NCI-H187 (cell line): ENCODE measurements around the gene DHX15.

ENCODE experiments used
- DNase-seq, 2 experiments: peaks; one replicate each; lab custom pipeline; 2025; lab: John Stamatoyannopoulos, UW

Gene DHX15

DNA sequence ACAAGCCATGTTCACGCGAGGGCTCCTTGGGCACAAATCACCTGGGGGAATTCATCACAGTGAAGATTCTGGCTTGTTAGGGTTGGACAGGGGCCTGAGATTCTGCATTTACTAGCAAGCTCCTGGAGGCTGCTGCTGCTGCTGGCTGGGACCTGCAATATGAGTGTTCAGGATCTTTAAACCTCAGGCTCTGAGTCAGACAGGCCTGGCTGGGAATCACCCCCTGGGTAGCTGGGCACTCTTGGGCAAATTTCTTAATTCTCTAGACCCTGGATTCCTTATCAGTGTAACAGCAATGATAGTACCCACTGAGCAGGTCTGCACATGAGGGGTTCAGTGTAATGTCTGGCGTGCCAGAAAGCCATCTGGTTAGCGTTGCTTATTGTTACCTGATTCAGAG lies 101.5 kb downstream of the DHX15 start:
- DNase-seq: no peak

DNA sequence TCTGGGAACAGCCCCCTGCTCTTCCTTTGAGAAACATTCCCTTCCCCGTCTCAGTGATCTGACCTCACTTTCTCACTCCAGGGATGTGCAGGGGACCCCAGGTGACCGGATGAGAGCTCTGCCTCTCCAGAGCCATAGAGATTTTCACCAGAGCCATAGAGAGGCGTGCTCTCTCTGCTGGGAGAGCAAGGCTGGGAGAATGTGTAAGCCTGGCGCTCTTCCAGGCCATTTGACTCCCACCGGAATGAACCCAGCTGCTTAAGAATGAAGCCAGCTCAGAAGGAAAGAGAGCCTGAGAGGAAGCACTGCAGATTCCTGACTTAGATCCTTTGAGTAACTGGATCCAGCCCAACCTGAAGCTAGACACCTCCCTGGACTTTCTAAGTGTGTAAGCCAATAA lies 106.4 kb downstream of the DHX15 start:
- no peak for DNase-seq
